ENCODE results near the gene RBM3.

RBM3 gene

DNA sequence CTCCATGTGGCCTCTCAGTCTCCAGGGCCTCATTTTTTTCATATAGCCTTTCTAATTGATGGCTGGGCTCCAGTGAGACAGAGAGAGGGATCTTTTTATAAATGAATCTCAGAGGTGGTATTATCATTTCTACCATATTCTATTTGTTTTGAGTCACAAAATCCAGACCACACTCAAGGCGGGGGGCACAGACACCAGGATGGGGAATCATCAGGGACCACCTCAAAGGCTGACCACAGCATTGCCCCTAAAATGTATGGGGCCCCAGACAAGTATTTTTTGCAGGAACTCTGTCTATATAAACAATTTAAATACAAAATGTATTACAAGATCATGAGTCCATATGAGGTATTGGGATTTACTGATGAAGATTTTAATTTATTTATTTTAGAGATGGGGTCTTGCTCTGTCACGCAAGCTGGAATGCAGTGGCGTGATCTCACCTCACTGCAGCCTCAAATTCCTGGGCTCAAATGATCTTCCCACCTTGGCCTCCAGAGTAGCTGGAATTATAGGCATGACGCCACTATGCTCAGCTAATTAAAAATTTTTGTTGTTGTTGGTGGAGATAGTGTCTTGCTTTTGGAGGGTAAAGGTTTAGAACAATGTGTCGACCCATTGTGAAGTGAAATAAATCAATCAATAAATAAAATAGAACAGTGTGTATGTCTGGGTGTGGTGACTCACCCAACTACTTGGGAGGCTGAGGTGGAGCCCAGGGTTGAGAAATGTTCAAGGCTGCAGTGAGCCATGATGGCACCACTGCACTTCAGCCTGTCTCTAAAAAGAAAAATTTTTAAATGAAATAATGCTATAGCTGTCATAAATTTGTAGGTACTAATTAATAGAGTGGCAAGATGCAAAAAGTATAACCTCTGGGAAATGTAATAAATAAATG, 52.4 kb downstream of the RBM3 start:
- no peak for DNase-seq (ENCODE audit: low read depth)

Data from T-helper 22 cell (primary cell).